LNCAP (cell line): ENCODE measurements around the gene KRTAP5-7.

ENCODE experiments used
- TF ChIP-seq, protein P1 (sequence below): fragments of 450-650 bp; IDR thresholded peaks from 2 replicates; pipeline ENCODE4 v1.5.1; 2017; ENCODE audit warnings: mild to moderate bottlenecking

The KRTAP5-7 gene

DNA sequence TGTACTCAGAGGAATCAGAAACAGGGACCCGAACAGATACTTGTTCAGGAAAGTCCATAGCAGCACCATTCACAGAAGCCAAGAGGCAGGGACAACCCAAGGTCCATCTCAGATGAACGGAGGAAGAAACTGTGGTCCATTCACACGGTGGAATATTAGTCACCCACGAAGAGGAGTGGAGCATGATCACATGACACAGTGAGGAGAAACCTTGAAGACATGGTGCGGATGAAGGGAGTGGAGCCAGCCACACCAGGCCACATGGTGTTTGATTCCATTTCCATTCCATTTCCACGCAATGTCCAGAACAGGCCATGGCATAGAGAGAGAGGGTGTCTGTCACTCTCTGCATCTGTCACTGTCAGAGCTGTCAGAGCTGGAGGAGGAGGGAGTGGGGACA, 43.4 kb upstream of the KRTAP5-7 start:
- TF ChIP-seq, protein P1, sequence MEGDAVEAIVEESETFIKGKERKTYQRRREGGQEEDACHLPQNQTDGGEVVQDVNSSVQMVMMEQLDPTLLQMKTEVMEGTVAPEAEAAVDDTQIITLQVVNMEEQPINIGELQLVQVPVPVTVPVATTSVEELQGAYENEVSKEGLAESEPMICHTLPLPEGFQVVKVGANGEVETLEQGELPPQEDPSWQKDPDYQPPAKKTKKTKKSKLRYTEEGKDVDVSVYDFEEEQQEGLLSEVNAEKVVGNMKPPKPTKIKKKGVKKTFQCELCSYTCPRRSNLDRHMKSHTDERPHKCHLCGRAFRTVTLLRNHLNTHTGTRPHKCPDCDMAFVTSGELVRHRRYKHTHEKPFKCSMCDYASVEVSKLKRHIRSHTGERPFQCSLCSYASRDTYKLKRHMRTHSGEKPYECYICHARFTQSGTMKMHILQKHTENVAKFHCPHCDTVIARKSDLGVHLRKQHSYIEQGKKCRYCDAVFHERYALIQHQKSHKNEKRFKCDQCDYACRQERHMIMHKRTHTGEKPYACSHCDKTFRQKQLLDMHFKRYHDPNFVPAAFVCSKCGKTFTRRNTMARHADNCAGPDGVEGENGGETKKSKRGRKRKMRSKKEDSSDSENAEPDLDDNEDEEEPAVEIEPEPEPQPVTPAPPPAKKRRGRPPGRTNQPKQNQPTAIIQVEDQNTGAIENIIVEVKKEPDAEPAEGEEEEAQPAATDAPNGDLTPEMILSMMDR = no peak

DNA sequence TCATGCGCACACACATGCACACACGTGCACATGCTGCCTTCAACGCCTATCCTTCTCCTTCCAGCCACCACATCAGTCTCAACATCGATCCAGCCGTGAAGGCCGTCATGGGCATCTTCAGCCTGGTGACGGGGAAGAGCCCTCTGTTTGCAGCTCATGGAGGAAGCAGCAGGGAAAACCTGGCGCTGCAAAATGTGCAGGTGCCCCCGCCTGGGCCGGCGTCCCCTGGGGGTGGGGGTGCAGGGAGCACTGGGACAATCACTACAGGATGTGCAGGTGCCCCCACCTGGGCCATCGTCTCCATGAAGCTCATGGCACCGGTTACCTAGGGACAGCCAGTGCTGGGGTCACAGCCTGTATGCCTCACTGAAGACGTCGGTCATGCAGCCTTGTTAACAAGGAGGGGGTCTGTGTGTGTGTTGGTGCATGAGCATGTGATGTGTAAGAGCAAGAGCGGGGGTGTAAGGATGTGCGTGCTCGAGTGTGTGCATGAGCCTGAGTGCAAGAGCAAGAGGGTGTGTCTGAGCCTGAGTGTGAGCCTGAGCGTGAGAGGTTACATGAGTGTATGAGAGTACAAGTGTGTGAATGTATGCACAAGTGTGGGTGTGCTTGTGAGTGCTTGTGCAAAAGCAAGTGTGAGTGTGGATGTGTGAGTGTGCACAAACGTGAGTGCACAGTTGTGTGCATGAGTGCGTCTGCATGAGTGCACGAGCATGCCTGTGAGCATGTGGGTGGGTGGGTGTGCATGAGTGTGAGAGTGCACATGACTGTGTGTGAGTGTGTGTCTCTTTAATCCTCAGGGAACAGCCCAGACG, 42.6 kb upstream of the KRTAP5-7 start:
- TF ChIP-seq, protein P1 = no peak

DNA sequence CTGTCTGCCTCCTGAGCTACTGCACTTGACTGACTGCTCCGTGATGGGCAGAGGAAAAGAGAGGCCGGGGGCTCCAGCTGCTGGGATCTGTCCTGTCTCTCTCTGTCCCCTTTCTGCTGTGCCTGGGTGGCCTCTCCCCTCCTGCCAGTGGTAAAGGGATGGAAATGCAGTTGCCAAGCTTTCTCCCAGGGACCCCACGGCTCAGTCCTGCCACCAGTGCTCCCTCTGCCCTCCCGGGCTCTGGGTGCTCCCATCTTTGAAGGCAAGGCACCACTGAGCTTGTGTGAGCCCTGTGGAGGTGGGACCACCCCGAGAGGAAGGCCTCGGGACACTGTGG, 42.0 kb upstream of the KRTAP5-7 start:
- TF ChIP-seq, protein P1 = no peak

DNA sequence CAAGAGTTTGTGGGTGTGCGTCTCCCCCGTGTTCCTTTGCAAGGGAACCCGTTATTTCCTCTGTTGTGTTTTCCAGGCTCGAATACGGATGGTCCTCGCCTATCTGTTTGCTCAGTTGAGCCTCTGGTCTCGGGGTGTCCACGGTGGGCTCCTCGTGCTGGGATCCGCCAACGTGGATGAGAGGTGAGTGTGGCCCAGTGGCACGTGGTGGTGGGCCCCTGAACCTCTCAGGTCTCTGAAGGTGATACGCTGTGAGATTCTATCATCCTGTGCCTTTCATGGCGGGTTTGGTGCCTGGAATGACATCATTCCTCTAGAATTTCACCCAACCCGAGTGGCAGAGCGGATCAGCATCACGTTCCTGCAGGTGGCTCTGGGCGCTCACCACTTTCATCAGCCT, 41.6 kb upstream of the KRTAP5-7 start:
- TF ChIP-seq, protein P1 = no peak

DNA sequence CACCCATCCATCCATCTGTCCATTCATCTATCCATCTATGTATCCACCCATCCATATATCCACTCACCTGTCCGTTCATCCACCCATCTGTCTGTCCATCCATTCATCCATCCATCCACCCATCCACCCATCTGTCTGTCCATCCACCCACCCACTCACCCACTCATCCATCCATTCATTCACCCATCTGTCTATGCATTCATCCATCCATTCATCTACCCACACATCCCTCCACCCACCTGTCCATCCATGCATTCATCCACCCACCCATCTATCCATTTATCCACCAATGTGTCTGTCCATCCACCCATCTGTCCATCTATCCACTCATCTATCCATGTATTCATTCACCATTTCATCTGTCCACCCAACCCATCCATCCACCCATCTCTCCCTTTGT, 40.7 kb upstream of the KRTAP5-7 start:
- TF ChIP-seq, protein P1 = no peak

DNA sequence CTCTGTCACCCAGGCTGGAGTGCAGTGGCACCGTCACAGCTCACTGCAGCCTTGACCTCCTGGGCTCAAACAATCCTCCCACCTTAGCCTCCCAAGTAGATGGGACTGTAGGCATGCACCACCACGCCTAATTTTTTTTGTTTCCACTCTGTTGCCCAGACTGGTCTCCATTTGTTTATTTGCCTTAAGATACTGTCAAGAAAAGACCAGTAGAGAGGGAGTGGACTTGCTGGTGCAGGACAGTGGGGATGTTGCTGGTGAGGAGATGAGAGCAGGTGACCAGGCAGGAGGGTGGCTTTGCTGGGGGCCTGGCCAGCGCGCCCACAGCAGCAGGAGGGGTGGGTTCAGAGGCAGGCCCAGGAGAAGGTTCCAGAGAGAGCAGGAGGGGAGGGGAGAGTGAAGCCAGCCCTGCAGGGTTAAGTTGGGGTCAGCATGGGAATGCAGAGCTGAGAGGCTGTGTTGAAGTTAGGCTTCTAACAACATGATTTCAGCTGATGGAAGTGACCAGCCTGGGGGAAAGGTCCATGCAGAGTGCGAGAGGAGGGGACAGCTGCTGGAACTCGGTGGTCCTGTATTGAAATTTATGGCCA, 38.3 kb upstream of the KRTAP5-7 start:
- TF ChIP-seq, protein P1 = no peak

DNA sequence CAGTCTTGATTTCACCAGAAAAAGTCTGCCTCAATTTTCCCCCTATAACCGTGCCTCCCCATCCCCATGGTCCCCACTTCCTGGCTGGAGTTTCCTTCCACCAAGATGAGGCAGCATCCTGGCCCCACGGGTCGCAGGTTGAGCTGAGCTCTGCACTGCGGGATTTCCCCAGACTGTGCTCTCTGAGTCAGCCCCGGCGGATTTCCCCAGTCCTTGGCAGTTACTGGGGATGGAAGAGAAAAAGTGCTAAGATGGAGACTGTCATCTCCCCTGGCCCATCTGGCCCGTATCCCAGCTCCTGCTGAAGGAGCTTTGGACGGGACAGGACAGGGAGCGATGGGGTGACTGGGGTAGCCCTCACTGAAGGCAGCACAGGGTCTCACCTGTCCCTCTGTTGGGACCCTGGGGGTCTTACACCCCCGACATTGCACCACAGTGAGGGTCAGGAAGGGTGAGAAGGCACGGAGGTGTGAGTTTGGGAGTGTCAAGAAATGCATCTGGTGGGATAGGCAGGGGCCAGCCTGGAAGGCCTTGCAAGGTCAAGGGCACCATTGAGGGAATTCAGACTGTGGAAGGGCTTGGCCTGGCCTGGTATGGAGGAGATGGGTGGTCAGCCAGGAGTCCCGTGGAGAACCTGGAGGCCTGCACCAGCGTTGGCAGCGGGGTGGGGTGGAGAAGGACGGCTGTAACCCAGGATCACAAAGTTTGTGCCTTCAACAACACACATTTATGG, 37.6 kb upstream of the KRTAP5-7 start:
- TF ChIP-seq, protein P1 = no peak
